A549 (cell line): ENCODE results near the gene RAP1A. TPM values are rescaled to one million over a fixed set of nuclear protein-coding genes. Genes with fewer than 3 reads are reported as not detected.

ENCODE experiments used
- ATAC-seq, 2 experiments: fragments of 200-7000 bp in 1 of 2; fragments of >200 bp in 1 of 2; cut with Nextera tagmentation in 1 of 2; cut with Tn5 transposase in 1 of 2; 3 replicates each; pipeline versions ENCODE4 v1.8.0 to v1.9.1; 2018 to 2020; ENCODE audit warnings: mild to moderate bottlenecking in 1 of 2, moderate library complexity in 1 of 2
- CTCF ChIA-PET: fragments of 300-600 bp; sonication (Branson Sonifier 250); formaldehyde crosslinking; extraction: SDS; loops from one replicate; lab custom pipeline; 2021; ENCODE audit warnings: antibody characterized with exemption, inconsistent platforms; lab: Yijun Ruan, JAX
- POLR2A ChIA-PET: fragments of 350-600 bp; formaldehyde crosslinking; extraction: SDS; loops from one replicate; lab custom pipeline; 2021; ENCODE audit warnings: antibody characterized with exemption, inconsistent platforms; lab: Yijun Ruan, JAX
- DNase-seq, 2 experiments: peaks; one replicate each; pipeline versions ENCODE4 v3.0.0 to v3.0.0-alpha.2; 2011 to 2016; ENCODE audit warnings: low read depth in 1 of 2, low spot score in 1 of 2
- FAIRE-seq: peaks from 2 replicates; lab custom pipeline; 2011; peaks lifted over from hg19 to GRCh38; lab: Jason Lieb, UNC
- H3K27ac ChIP-seq, 2 experiments: fragments of >200 bp; sonication (Bioruptor Twin); formaldehyde crosslinking; 3 replicates each; pipeline ENCODE4 v1.5.1; 2016 to 2017
- H3K4me1 ChIP-seq: fragments of >200 bp; sonication (Bioruptor Twin); formaldehyde crosslinking; 3 replicates; pipeline ENCODE4 v1.6.1; 2016
- H3K4me2 ChIP-seq: fragments of >200 bp; sonication (Bioruptor Twin); formaldehyde crosslinking; 3 replicates; pipeline ENCODE4 v1.6.1; 2016
- H3K4me3 ChIP-seq: fragments of >200 bp; sonication (Bioruptor Twin); formaldehyde crosslinking; 3 replicates; pipeline ENCODE4 v1.5.1; 2016
- H3K9me3 ChIP-seq: fragments of >200 bp; sonication (Bioruptor Twin); formaldehyde crosslinking; 3 replicates; pipeline ENCODE4 v1.6.1; 2016
- FOSB ChIP-seq: fragments of 250-450 bp; sonication (Bioruptor Pico); IDR thresholded peaks from 2 replicates; pipeline ENCODE4 v1.5.0; 2020; ENCODE audit warnings: mild to moderate bottlenecking, moderate library complexity
- GATA3 ChIP-seq: IDR thresholded peaks from 2 replicates; pipeline ENCODE4 v1.6.1; 2012; ENCODE audit warnings: borderline replicate concordance
- HDAC2 ChIP-seq: fragments of 200-600 bp; sonication (generic); IDR thresholded peaks from 2 replicates; pipeline ENCODE4 v1.6.1; 2016
- HEYL ChIP-seq: fragments of 250-450 bp; sonication (Bioruptor Pico); IDR thresholded peaks from 2 replicates; pipeline ENCODE4 v1.8.0; 2021; ENCODE audit warnings: mild to moderate bottlenecking, moderate library complexity
- JUN ChIP-seq, 2 experiments: fragments of >200 bp; sonication (Bioruptor Twin); formaldehyde crosslinking; IDR thresholded peaks; 2 replicates in 1 of 2; 3 replicates in 1 of 2; pipeline ENCODE4 v1.6.1; 2016 to 2017
- KDM1A ChIP-seq: fragments of 200-600 bp; sonication (generic); IDR thresholded peaks from 2 replicates; pipeline ENCODE4 v1.6.1; 2016; ENCODE audit warnings: low read depth, mild to moderate bottlenecking
- MYC ChIP-seq: IDR thresholded peaks from 2 replicates; pipeline ENCODE4 v1.6.1; 2012; ENCODE audit warnings: mild to moderate bottlenecking, inconsistent platforms, low read length, improper control_type of control experiment, borderline replicate concordance
- NPAS2 ChIP-seq: fragments of 250-450 bp; sonication (Bioruptor Pico); IDR thresholded peaks from 2 replicates; pipeline ENCODE4 v1.8.0; 2022; ENCODE audit warnings: mild to moderate bottlenecking, moderate library complexity, borderline replicate concordance
- POLR2A ChIP-seq: IDR thresholded peaks from 2 replicates; pipeline ENCODE4 v1.6.1; 2012; ENCODE audit warnings: mild to moderate bottlenecking, low read length
- TFCP2L1 ChIP-seq: fragments of 250-450 bp; sonication (Bioruptor Pico); IDR thresholded peaks from 2 replicates; pipeline ENCODE4 v1.5.0; 2021; ENCODE audit warnings: mild to moderate bottlenecking
- TP53 ChIP-seq: fragments of 250-450 bp; sonication (Bioruptor Pico); IDR thresholded peaks from 2 replicates; pipeline ENCODE4 v1.5.0; 2021; ENCODE audit warnings: mild to moderate bottlenecking, moderate library complexity
- ZFP36 ChIP-seq: fragments of 450-650 bp; IDR thresholded peaks from 2 replicates; pipeline ENCODE4 v1.6.1; 2014; ENCODE audit warnings: borderline replicate concordance; ENCODE audit not compliant: partially characterized antibody
- ZNF302 ChIP-seq: fragments of 250-450 bp; sonication (Bioruptor Pico); IDR thresholded peaks from 2 replicates; pipeline ENCODE4 v1.9.0; 2021; ENCODE audit warnings: inconsistent platforms, mild to moderate bottlenecking, moderate library complexity
- ZSCAN20 ChIP-seq: fragments of 250-450 bp; sonication (Bioruptor Pico); IDR thresholded peaks from 2 replicates; pipeline ENCODE4 v1.8.0; 2022; ENCODE audit warnings: mild to moderate bottlenecking, moderate library complexity
- WGBS: methylation state at CpG from one replicate; pipeline ENCODE4 v1.1.6; 2017; ENCODE audit errors: missing lambda C conversion rate; 5-methylcytosine and 5-hydroxymethylcytosine counted together
- polyA plus RNA-seq, 4 experiments: library from polyadenylated mRNA; depleted of rRNA in 3 of 4; stranded (reverse); fragments of >200 nt; fragmentation: RNase III in 1 of 4; extraction: RNeasy Plus Mini Kit Qiagen cat#74134 plus additional on column Dnase treatment in 1 of 4; gene quantifications; 2 replicates in 3 of 4; 3 replicates in 1 of 4; pipeline ENCODE4 v1.2.3, GENCODE V29; 2011 to 2017
- TF ChIP-seq, protein P1 (sequence below): fragments of 200-600 bp; sonication (generic); IDR thresholded peaks from 2 replicates; pipeline ENCODE4 v1.6.1; 2016; ENCODE audit warnings: antibody characterized with exemption, mild to moderate bottlenecking, moderate library complexity
- TF ChIP-seq, protein P2 (sequence below): fragments of >200 bp; sonication (Bioruptor Twin); formaldehyde crosslinking; IDR thresholded peaks from 3 replicates; pipeline ENCODE4 v1.5.1; 2016
- TF ChIP-seq, protein P3 (sequence below): fragments of >200 bp; sonication (Bioruptor Twin); formaldehyde crosslinking; IDR thresholded peaks from 3 replicates; pipeline ENCODE4 v1.6.1; 2016
- TF ChIP-seq, protein P4 (sequence below): fragments of 250-450 bp; sonication (Bioruptor Pico); IDR thresholded peaks from 2 replicates; pipeline ENCODE4 v1.5.0; 2021; ENCODE audit warnings: mild to moderate bottlenecking, moderate library complexity, borderline replicate concordance

RAP1A gene
- polyA plus RNA-seq, 2 of the 4 experiments (the other 2 are of a cell fraction) = 37.1 to 39.8 TPM

DNA sequence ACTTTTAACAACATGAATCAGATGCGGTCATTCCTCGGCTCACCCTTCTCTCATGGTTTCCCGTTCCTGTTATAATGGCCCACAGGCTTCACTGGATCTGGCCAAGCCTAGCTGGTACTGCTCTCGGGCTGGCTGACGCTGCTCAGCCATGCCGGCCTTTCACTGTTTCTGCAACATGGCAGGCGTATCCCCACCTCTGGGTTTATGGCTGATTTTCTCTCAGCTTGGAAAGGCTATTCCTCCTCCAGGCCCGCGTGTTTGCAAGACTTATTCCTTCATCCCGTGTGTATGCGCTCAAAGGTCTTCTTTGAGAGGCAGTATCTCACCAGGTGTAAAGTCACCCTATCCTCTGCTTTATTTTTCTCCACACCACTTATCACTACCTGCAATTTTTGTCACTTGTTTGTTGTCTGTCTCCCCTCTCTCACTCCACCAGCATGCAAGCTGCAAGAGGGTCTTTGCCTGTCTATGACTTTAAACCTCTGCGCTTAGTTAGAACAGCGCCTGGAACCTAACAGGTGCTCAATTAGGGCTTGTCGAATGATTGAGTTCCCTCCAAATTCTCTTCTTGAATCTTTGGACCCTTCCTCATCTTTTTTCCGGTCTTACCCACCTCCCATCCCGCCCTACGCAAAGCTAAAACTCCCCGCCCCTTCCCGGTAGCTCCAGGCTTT lies 491 bp upstream of the RAP1A start:
- TF ChIP-seq POLR2A (no peak), HEYL (no peak), NPAS2 (CRISPR knock-in tag) (no peak), KDM1A (no peak), ZFP36 (no peak), GATA3 (no peak), FOSB (no peak), MYC (no peak), JUN (IDR thresholded peaks at IDR 0.05) (no peak), ZNF302 (CRISPR knock-in tag) (no peak), TFCP2L1 (CRISPR knock-in tag) (no peak), ZSCAN20 (CRISPR knock-in tag) (no peak), TP53 (no peak), HDAC2 (no peak)
- TF ChIP-seq, protein P1, sequence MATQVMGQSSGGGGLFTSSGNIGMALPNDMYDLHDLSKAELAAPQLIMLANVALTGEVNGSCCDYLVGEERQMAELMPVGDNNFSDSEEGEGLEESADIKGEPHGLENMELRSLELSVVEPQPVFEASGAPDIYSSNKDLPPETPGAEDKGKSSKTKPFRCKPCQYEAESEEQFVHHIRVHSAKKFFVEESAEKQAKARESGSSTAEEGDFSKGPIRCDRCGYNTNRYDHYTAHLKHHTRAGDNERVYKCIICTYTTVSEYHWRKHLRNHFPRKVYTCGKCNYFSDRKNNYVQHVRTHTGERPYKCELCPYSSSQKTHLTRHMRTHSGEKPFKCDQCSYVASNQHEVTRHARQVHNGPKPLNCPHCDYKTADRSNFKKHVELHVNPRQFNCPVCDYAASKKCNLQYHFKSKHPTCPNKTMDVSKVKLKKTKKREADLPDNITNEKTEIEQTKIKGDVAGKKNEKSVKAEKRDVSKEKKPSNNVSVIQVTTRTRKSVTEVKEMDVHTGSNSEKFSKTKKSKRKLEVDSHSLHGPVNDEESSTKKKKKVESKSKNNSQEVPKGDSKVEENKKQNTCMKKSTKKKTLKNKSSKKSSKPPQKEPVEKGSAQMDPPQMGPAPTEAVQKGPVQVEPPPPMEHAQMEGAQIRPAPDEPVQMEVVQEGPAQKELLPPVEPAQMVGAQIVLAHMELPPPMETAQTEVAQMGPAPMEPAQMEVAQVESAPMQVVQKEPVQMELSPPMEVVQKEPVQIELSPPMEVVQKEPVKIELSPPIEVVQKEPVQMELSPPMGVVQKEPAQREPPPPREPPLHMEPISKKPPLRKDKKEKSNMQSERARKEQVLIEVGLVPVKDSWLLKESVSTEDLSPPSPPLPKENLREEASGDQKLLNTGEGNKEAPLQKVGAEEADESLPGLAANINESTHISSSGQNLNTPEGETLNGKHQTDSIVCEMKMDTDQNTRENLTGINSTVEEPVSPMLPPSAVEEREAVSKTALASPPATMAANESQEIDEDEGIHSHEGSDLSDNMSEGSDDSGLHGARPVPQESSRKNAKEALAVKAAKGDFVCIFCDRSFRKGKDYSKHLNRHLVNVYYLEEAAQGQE = no peak
- TF ChIP-seq, protein P2, sequence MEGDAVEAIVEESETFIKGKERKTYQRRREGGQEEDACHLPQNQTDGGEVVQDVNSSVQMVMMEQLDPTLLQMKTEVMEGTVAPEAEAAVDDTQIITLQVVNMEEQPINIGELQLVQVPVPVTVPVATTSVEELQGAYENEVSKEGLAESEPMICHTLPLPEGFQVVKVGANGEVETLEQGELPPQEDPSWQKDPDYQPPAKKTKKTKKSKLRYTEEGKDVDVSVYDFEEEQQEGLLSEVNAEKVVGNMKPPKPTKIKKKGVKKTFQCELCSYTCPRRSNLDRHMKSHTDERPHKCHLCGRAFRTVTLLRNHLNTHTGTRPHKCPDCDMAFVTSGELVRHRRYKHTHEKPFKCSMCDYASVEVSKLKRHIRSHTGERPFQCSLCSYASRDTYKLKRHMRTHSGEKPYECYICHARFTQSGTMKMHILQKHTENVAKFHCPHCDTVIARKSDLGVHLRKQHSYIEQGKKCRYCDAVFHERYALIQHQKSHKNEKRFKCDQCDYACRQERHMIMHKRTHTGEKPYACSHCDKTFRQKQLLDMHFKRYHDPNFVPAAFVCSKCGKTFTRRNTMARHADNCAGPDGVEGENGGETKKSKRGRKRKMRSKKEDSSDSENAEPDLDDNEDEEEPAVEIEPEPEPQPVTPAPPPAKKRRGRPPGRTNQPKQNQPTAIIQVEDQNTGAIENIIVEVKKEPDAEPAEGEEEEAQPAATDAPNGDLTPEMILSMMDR = no peak
- TF ChIP-seq, protein P3, sequence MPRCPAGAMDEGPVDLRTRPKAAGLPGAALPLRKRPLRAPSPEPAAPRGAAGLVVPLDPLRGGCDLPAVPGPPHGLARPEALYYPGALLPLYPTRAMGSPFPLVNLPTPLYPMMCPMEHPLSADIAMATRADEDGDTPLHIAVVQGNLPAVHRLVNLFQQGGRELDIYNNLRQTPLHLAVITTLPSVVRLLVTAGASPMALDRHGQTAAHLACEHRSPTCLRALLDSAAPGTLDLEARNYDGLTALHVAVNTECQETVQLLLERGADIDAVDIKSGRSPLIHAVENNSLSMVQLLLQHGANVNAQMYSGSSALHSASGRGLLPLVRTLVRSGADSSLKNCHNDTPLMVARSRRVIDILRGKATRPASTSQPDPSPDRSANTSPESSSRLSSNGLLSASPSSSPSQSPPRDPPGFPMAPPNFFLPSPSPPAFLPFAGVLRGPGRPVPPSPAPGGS = no peak
- TF ChIP-seq, protein P4, sequence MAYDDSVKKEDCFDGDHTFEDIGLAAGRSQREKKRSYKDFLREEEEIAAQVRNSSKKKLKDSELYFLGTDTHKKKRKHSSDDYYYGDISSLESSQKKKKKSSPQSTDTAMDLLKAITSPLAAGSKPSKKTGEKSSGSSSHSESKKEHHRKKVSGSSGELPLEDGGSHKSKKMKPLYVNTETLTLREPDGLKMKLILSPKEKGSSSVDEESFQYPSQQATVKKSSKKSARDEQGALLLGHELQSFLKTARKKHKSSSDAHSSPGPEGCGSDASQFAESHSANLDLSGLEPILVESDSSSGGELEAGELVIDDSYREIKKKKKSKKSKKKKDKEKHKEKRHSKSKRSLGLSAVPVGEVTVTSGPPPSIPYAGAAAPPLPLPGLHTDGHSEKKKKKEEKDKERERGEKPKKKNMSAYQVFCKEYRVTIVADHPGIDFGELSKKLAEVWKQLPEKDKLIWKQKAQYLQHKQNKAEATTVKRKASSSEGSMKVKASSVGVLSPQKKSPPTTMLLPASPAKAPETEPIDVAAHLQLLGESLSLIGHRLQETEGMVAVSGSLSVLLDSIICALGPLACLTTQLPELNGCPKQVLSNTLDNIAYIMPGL = no peak
- FAIRE-seq (no peak), DNase-seq (no peak), ATAC-seq (peak; percentile 14 to 15; a peak in 3 of 6 replicates)
- Histone ChIP-seq H3K4me2 (peak overlapping the region; percentile 85), H3K9me3 (no peaks in the 10 kb centered on the region), H3K27ac (peak overlapping the region; percentile 91 to 99), H3K4me3 (peak overlapping the region; percentile 82), H3K4me1 (peaks cover 7% of the 10 kb centered on the region; the same call in 2 of the 3 replicates)
- ChIA-PET CTCF (interaction anchor here (4.9 kb wide), 1 partner anchor 111 kb away, joined by 19 read pairs; no protein-coding TSS in a partner anchor), POLR2A (interaction anchor here (0.6 kb wide), 1 partner anchor 8 kb away, joined by 3 read pairs; no protein-coding TSS in a partner anchor)
- WGBS = 59% methylated on average over 14 of the region's 19 CpGs
